Astrocyte (in vitro differentiated cells and primary cell): ENCODE data around the gene R3HCC1L. TPM values are rescaled to one million over a fixed set of nuclear protein-coding genes. Genes with fewer than 3 reads are reported as not detected.

Experiments
- DNase-seq: peaks from one replicate; pipeline ENCODE4 v3.0.0-alpha.2; 2010; ENCODE audit warnings: low read depth
- FAIRE-seq: peaks from 2 replicates; lab custom pipeline; 2011; peaks lifted over from hg19 to GRCh38; lab: Jason Lieb, UNC
- H2AFZ ChIP-seq: 2 replicates; pipeline ENCODE4 v1.6.0; 2012; ENCODE audit warnings: low read depth, low read length, inconsistent platforms
- H3K27ac ChIP-seq: 2 replicates; pipeline ENCODE4 v1.5.1; 2011; ENCODE audit warnings: low read depth, low read length, inconsistent platforms
- H3K27me3 ChIP-seq: 2 replicates; pipeline ENCODE4 v1.6.0; 2011; ENCODE audit warnings: low read length, inconsistent platforms; ENCODE audit not compliant: insufficient read depth
- H3K36me3 ChIP-seq: 2 replicates; pipeline ENCODE4 v1.5.1; 2011; ENCODE audit warnings: low read length, inconsistent platforms; ENCODE audit not compliant: insufficient read depth
- H3K4me1 ChIP-seq: 2 replicates; pipeline ENCODE4 v1.5.1; 2011; ENCODE audit warnings: low read length, inconsistent platforms; ENCODE audit not compliant: insufficient read depth
- H3K4me2 ChIP-seq: 2 replicates; pipeline ENCODE4 v1.6.0; 2012; ENCODE audit warnings: low read length, inconsistent platforms
- H3K4me3 ChIP-seq: 2 replicates; pipeline ENCODE4 v1.5.1; 2011; ENCODE audit warnings: low read depth, mild to moderate bottlenecking, low read length, inconsistent platforms; ENCODE audit not compliant: insufficient read depth
- H3K79me2 ChIP-seq: 2 replicates; pipeline ENCODE4 v1.6.0; 2012; ENCODE audit warnings: mild to moderate bottlenecking, low read length, inconsistent platforms; ENCODE audit not compliant: insufficient read depth
- H3K9ac ChIP-seq: 2 replicates; pipeline ENCODE4 v1.6.0; 2012; ENCODE audit warnings: mild to moderate bottlenecking, low read length, inconsistent platforms
- H3K9me3 ChIP-seq: 2 replicates; pipeline ENCODE4 v1.5.1; 2012; ENCODE audit warnings: low read depth, mild to moderate bottlenecking, low read length, inconsistent platforms; ENCODE audit not compliant: insufficient read depth
- H4K20me1 ChIP-seq: 2 replicates; pipeline ENCODE4 v1.6.0; 2012; ENCODE audit warnings: low read length, inconsistent platforms; ENCODE audit not compliant: insufficient read depth
- H3K27ac Mint-ChIP-seq: one replicate; pipeline ENCODE4 v1.8.0; 2021; ENCODE audit warnings: mild to moderate bottlenecking, mixed read lengths; ENCODE audit not compliant: unreplicated experiment
- H3K27me3 Mint-ChIP-seq: one replicate; pipeline ENCODE4 v1.8.0; 2021; ENCODE audit warnings: low read depth, mixed read lengths; ENCODE audit not compliant: unreplicated experiment
- H3K36me3 Mint-ChIP-seq: one replicate; pipeline ENCODE4 v1.8.0; 2021; ENCODE audit warnings: low read depth, mixed read lengths; ENCODE audit not compliant: unreplicated experiment
- H3K4me1 Mint-ChIP-seq: one replicate; pipeline ENCODE4 v1.8.0; 2021; ENCODE audit warnings: low read depth, mixed read lengths; ENCODE audit not compliant: unreplicated experiment
- H3K4me3 Mint-ChIP-seq: one replicate; pipeline ENCODE4 v1.8.0; 2021; ENCODE audit warnings: mild to moderate bottlenecking, moderate library complexity, mixed read lengths; ENCODE audit not compliant: unreplicated experiment
- H3K9me3 Mint-ChIP-seq: one replicate; pipeline ENCODE4 v1.8.0; 2021; ENCODE audit warnings: mild to moderate bottlenecking, mixed read lengths; ENCODE audit not compliant: unreplicated experiment
- CTCF ChIP-seq: IDR thresholded peaks from 2 replicates; pipeline ENCODE4 v1.5.1; 2011; ENCODE audit warnings: low read depth, mild to moderate bottlenecking, inconsistent platforms, low read length, moderate library complexity; ENCODE audit not compliant: insufficient read depth
- EZH2 ChIP-seq: IDR thresholded peaks from 2 replicates; pipeline ENCODE4 v1.6.1; 2012; ENCODE audit warnings: mild to moderate bottlenecking, low read length, inconsistent platforms; ENCODE audit not compliant: insufficient read depth
- total RNA-seq: library from RNA; stranded (reverse); gene quantifications from 2 replicates; pipeline ENCODE4 v1.2.1, GENCODE V29; 2021

R3HCC1L gene
- total RNA-seq, 1 donor from 2014 or later: 19.9 TPM

DNA sequence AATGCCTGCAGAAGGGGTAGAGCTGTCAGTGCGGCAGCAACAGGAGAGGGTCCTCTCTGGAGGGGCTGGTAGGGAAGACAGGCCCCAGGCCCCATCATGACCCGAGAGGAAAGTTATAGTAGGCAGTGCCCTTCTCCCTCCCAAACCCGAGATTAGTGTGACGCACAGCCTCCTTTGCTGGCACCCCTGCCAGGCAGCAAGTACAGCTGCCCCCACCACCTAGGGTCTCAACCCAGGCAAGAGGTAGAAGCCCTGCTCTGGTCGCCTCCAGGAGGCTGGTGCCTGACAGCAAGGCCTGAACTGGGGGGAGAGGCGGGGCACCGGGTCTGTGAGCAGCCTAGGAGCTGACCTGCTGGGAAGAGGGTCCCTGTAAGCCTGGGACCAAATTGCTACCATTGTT is 118.0 kb downstream of the R3HCC1L start:
- Mint-ChIP-seq H3K27me3 (no peaks in the 10 kb centered on the region), H3K36me3 (peaks cover 29% of the 10 kb centered on the region)
- no peak for DNase-seq

GRCh38 chr10:98253499-98253898 is 119.0 kb downstream of the R3HCC1L start:
- Mint-ChIP-seq H3K4me3 (no peak overlapping the region), H3K27ac (no peak overlapping the region), H3K27me3 (no peaks in the 10 kb centered on the region), H3K4me1 (no peaks in the 10 kb centered on the region), H3K9me3 (no peaks in the 10 kb centered on the region), H3K36me3 (peaks cover 29% of the 10 kb centered on the region)
- TF ChIP-seq CTCF: no peak
- TF ChIP-seq EZH2: no peak
- Histone ChIP-seq H3K4me3 (no peak overlapping the region), H4K20me1 (no peaks in the 10 kb centered on the region), H3K36me3 (peaks cover 6% of the 10 kb centered on the region), H2AFZ (no peak overlapping the region), H3K4me2 (no peak overlapping the region), H3K9me3 (no peaks in the 10 kb centered on the region), H3K27ac (no peak overlapping the region), H3K27me3 (no peaks in the 10 kb centered on the region), H3K9ac (no peak overlapping the region), H3K4me1 (no peaks in the 10 kb centered on the region), H3K79me2 (no peaks in the 10 kb centered on the region)
- FAIRE-seq: no peak
- DNase-seq: no peak

More for the DNA sequence above, 118.0 kb downstream of the R3HCC1L start:
- Histone ChIP-seq H3K9me3 (no peaks in the 10 kb centered on the region), H3K9ac (no peak overlapping the region), H4K20me1 (no peaks in the 10 kb centered on the region), H3K36me3 (peaks cover 6% of the 10 kb centered on the region), H2AFZ (no peak overlapping the region), H3K27ac (no peak overlapping the region), H3K4me1 (no peaks in the 10 kb centered on the region), H3K4me3 (no peak overlapping the region), H3K79me2 (no peaks in the 10 kb centered on the region), H3K27me3 (no peaks in the 10 kb centered on the region), H3K4me2 (no peak overlapping the region)
- Mint-ChIP-seq H3K4me3 (no peak overlapping the region), H3K27ac (no peak overlapping the region), H3K9me3 (no peaks in the 10 kb centered on the region), H3K4me1 (peaks cover 2% of the 10 kb centered on the region)
- FAIRE-seq: no peak
- TF ChIP-seq EZH2: no peak
- no peak for TF ChIP-seq CTCF

- Mint-ChIP-seq H3K27ac (no peak overlapping the region), H3K27me3 (no peaks in the 10 kb centered on the region), H3K4me3 (no peak overlapping the region), H3K4me1 (peaks cover 2% of the 10 kb centered on the region), H3K36me3 (peaks cover 26% of the 10 kb centered on the region), H3K9me3 (no peaks in the 10 kb centered on the region)
- Histone ChIP-seq H3K4me1 (peaks cover 3% of the 10 kb centered on the region), H2AFZ (no peak overlapping the region), H3K79me2 (no peaks in the 10 kb centered on the region), H3K27me3 (no peaks in the 10 kb centered on the region), H3K4me3 (no peak overlapping the region), H3K36me3 (peaks cover 6% of the 10 kb centered on the region), H3K9me3 (no peaks in the 10 kb centered on the region), H3K4me2 (no peak overlapping the region), H3K27ac (no peak overlapping the region), H3K9ac (no peak overlapping the region), H4K20me1 (no peaks in the 10 kb centered on the region)
- no peak for TF ChIP-seq CTCF
- no peak for TF ChIP-seq EZH2
- no peak for FAIRE-seq
- no peak for DNase-seq
These were observed 119.9 kb downstream of the R3HCC1L start for GRCh38 chr10:98254234-98254974.
